Kidney epithelial cell (primary cell): ENCODE data around the gene KRTCAP2. TPM values are rescaled to one million over a fixed set of nuclear protein-coding genes. Genes with fewer than 3 reads are reported as not detected.

Source experiments
- DNase-seq: peaks from one replicate; pipeline ENCODE4 v3.0.0-alpha.2; 2010; ENCODE audit warnings: low read depth
- H3K27me3 ChIP-seq: 2 replicates; pipeline ENCODE4 v1.6.0; 2011; ENCODE audit warnings: low read length; ENCODE audit not compliant: control insufficient read depth, insufficient read depth
- H3K36me3 ChIP-seq: 2 replicates; pipeline ENCODE4 v1.5.1; 2011; ENCODE audit warnings: low read length; ENCODE audit not compliant: control insufficient read depth, insufficient read depth
- H3K4me3 ChIP-seq: 2 replicates; pipeline ENCODE4 v1.5.1; 2011; ENCODE audit warnings: low read depth, mild to moderate bottlenecking, control low read depth, low read length
- CTCF ChIP-seq: IDR thresholded peaks from 2 replicates; pipeline ENCODE4 v1.5.1; 2011; ENCODE audit warnings: mild to moderate bottlenecking, moderate library complexity, low read length, control low read depth, inconsistent platforms; ENCODE audit not compliant: insufficient read depth, poor library complexity, severe bottlenecking
- total RNA-seq: library from RNA; depleted of rRNA; stranded (reverse); fragments of >200 nt; gene quantifications from 2 replicates; pipeline ENCODE4 v1.2.3, GENCODE V29; 2015

The KRTCAP2 gene
- total RNA-seq, 1 donor from 2014 or later = 207 TPM

GRCh38 chr1:155205969-155206593 is 33.0 kb upstream of the KRTCAP2 start:
- TF ChIP-seq CTCF = no peak
- H3K4me3 ChIP-seq = no peak overlapping the region
- no peak for DNase-seq
- no peaks in the 10 kb centered on the region for H3K27me3 ChIP-seq
- H3K36me3 ChIP-seq = no peaks in the 10 kb centered on the region

- no peak for TF ChIP-seq CTCF
- no peak for DNase-seq
- H3K27me3 ChIP-seq = no peaks in the 10 kb centered on the region
- H3K4me3 ChIP-seq = no peak overlapping the region
- H3K36me3 ChIP-seq = no peaks in the 10 kb centered on the region
Observed at GRCh38 chr1:155205035-155205434, 31.9 kb upstream of the KRTCAP2 start.

- Histone ChIP-seq H3K27me3 (no peaks in the 10 kb centered on the region), H3K36me3 (peaks cover 3% of the 10 kb centered on the region), H3K4me3 (no peak overlapping the region)
- no peak for DNase-seq
- no peak for TF ChIP-seq CTCF
Observed at GRCh38 chr1:155202731-155203515, 29.8 kb upstream of the KRTCAP2 start.

- H3K4me3 ChIP-seq = no peak overlapping the region
- peaks cover 3% of the 10 kb centered on the region for H3K36me3 ChIP-seq
- no peak for TF ChIP-seq CTCF
- DNase-seq = no peak
- no peaks in the 10 kb centered on the region for H3K27me3 ChIP-seq
Observed at GRCh38 chr1:155202198-155202597, 29.1 kb upstream of the KRTCAP2 start.

GRCh38 chr1:155200920-155201319 is 27.8 kb upstream of the KRTCAP2 start:
- no peaks in the 10 kb centered on the region for H3K27me3 ChIP-seq
- H3K4me3 ChIP-seq = no peak overlapping the region
- H3K36me3 ChIP-seq = peaks cover 7% of the 10 kb centered on the region
- TF ChIP-seq CTCF = no peak
- DNase-seq = no peak
